ENCODE measurements around the gene ARMCX5. TPM values are rescaled to one million over a fixed set of nuclear protein-coding genes. Genes with fewer than 3 reads are reported as not detected.
A peak's percentile ranks its signal among the peaks of the same experiment; 100 is the strongest.

ARMCX5 gene
- total RNA-seq, 1 experiment from 2014 or later = 13.5 TPM

GRCh38 chrX:102593367-102593766, 5.9 kb upstream of the ARMCX5 start (continued):
- TF ChIP-seq ZBTB21 (CRISPR knock-in tag; IDR thresholded peaks at IDR 0.05; ENCODE audit: borderline replicate concordance) = no peak
- no peak for TF ChIP-seq RORB (CRISPR knock-in tag; IDR thresholded peaks at IDR 0.05)
- TF ChIP-seq, protein P1, sequence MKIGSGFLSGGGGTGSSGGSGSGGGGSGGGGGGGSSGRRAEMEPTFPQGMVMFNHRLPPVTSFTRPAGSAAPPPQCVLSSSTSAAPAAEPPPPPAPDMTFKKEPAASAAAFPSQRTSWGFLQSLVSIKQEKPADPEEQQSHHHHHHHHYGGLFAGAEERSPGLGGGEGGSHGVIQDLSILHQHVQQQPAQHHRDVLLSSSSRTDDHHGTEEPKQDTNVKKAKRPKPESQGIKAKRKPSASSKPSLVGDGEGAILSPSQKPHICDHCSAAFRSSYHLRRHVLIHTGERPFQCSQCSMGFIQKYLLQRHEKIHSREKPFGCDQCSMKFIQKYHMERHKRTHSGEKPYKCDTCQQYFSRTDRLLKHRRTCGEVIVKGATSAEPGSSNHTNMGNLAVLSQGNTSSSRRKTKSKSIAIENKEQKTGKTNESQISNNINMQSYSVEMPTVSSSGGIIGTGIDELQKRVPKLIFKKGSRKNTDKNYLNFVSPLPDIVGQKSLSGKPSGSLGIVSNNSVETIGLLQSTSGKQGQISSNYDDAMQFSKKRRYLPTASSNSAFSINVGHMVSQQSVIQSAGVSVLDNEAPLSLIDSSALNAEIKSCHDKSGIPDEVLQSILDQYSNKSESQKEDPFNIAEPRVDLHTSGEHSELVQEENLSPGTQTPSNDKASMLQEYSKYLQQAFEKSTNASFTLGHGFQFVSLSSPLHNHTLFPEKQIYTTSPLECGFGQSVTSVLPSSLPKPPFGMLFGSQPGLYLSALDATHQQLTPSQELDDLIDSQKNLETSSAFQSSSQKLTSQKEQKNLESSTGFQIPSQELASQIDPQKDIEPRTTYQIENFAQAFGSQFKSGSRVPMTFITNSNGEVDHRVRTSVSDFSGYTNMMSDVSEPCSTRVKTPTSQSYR (CRISPR knock-in tag; IDR thresholded peaks at IDR 0.05) = no peak

DNA sequence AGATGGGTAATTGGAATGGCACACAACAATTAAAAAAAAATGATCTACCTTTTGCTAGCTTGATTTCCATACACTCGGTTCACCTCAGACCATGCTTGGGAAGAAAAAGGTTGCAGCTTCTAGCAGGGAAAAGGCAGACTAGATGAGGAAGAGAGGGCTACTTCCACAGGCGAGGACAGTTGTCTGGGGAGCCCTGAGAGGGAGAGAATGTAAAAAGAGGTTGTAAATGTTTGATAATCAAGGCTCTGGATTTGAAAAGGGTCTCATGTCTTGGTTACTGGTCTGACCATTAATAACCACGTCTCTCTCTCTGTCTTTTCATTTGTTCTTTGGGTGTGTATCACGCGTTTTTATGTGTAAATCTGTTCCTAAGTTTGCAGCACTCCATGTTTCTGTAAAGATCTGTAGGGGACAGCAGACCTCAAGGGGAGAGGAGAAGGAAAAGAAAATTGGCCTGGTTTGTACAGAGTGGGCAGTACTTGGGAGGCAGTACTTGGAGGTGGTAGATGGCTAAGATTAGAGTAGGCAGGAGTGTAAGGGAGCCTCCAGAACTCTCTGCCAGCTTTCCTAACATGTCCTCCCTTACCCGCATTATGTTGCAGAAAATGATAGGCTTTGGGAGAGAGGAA, 750 bp downstream of the ARMCX5 start:
- Mint-ChIP-seq H3K27ac (peak overlapping the region; percentile 93), H3K9me3 (no peaks in the 10 kb centered on the region), H3K4me3 (peak overlapping the region; percentile 99), H3K36me3 (peaks cover 13% of the 10 kb centered on the region), H3K4me1 (peaks cover 17% of the 10 kb centered on the region), H3K27me3 (ENCODE audit: low read depth) (peaks cover 6% of the 10 kb centered on the region)
- ATAC-seq = peak; percentile 9; the same call in 1 of the 2 replicates
- DNase-seq (ENCODE audit: low spot score) = no peak
- ChIA-PET POLR2A (no interaction called here), CTCF (no interaction called here)
- TF ChIP-seq AFF4 (CRISPR knock-in tag; IDR thresholded peaks at IDR 0.05; ENCODE audit: borderline replicate concordance) (no peak), SMAD4 (CRISPR knock-in tag; IDR thresholded peaks at IDR 0.05) (no peak), ESRRA (CRISPR knock-in tag; IDR thresholded peaks at IDR 0.05; ENCODE audit: borderline replicate concordance) (no peak), ZNF532 (CRISPR knock-in tag; IDR thresholded peaks at IDR 0.05; ENCODE audit: borderline replicate concordance) (no peak), ZNF263 (CRISPR knock-in tag; IDR thresholded peaks at IDR 0.05; ENCODE audit: low read depth) (no peak), NR1H2 (CRISPR knock-in tag; IDR thresholded peaks at IDR 0.05) (no peak), ZNF232 (CRISPR knock-in tag; IDR thresholded peaks at IDR 0.05) (no peak), ZNF396 (CRISPR knock-in tag; IDR thresholded peaks at IDR 0.05; ENCODE audit: borderline replicate concordance) (no peak), ETV6 (CRISPR knock-in tag; IDR thresholded peaks at IDR 0.05) (no peak), JAZF1 (CRISPR knock-in tag; IDR thresholded peaks at IDR 0.05) (no peak), GRHL2 (CRISPR knock-in tag; IDR thresholded peaks at IDR 0.05; ENCODE audit: insufficient replicate concordance, severe bottlenecking) (no peak)
- TF ChIP-seq, protein P2, sequence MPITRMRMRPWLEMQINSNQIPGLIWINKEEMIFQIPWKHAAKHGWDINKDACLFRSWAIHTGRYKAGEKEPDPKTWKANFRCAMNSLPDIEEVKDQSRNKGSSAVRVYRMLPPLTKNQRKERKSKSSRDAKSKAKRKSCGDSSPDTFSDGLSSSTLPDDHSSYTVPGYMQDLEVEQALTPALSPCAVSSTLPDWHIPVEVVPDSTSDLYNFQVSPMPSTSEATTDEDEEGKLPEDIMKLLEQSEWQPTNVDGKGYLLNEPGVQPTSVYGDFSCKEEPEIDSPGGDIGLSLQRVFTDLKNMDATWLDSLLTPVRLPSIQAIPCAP (CRISPR knock-in tag; IDR thresholded peaks at IDR 0.05) = no peak
- TF ChIP-seq, protein P1 (CRISPR knock-in tag; IDR thresholded peaks at IDR 0.05) = no peak
- TF ChIP-seq, protein P3, sequence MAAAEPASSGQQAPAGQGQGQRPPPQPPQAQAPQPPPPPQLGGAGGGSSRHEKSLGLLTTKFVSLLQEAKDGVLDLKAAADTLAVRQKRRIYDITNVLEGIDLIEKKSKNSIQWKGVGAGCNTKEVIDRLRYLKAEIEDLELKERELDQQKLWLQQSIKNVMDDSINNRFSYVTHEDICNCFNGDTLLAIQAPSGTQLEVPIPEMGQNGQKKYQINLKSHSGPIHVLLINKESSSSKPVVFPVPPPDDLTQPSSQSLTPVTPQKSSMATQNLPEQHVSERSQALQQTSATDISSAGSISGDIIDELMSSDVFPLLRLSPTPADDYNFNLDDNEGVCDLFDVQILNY (CRISPR knock-in tag; IDR thresholded peaks at IDR 0.05) = no peak
